Skeletal muscle tissue (tissue), 4 donors: ENCODE results near the gene CFAP61. TPM values are rescaled to one million over a fixed set of nuclear protein-coding genes. Genes with fewer than 3 reads are reported as not detected.
"Not testable (repeated sequence)": the region's sequence is repeated elsewhere in the genome, so short reads cannot be mapped to it uniquely, and the experiment has no call there.

ENCODE experiments used
- H3K27ac ChIP-seq: one replicate; pipeline ENCODE4 v1.7.0; 2013; ENCODE audit warnings: mild to moderate bottlenecking, low read depth, low read length, inconsistent platforms
- H3K27me3 ChIP-seq, 3 donors: one replicate each; pipeline ENCODE4 v1.7.0; 2013; ENCODE audit warnings: low read length in 3 of 3; ENCODE audit not compliant: control insufficient read depth in 3 of 3, insufficient read depth in 3 of 3
- H3K36me3 ChIP-seq, 3 donors: one replicate each; pipeline ENCODE4 v1.7.0; 2013; ENCODE audit warnings: low read length in 3 of 3; ENCODE audit not compliant: control insufficient read depth in 3 of 3, insufficient read depth in 3 of 3
- H3K4me1 ChIP-seq, 3 donors: one replicate each; pipeline ENCODE4 v1.7.0; 2013; ENCODE audit warnings: low read length in 3 of 3, mild to moderate bottlenecking in 3 of 3; ENCODE audit not compliant: control insufficient read depth in 3 of 3, insufficient read depth in 3 of 3
- H3K4me3 ChIP-seq, 3 donors: one replicate each; pipeline ENCODE4 v1.7.0; 2013; ENCODE audit warnings: low read length in 3 of 3
- H3K9ac ChIP-seq, 3 donors: one replicate each; pipeline ENCODE4 v1.7.0; 2013; ENCODE audit warnings: low read length in 3 of 3, mild to moderate bottlenecking in 3 of 3, moderate library complexity in 2 of 3, low read depth in 1 of 3
- H3K9me3 ChIP-seq, 3 donors: one replicate each; pipeline ENCODE4 v1.7.0; 2013; ENCODE audit warnings: low read length in 3 of 3; ENCODE audit not compliant: control insufficient read depth in 3 of 3
- total RNA-seq: library from RNA; depleted of rRNA; stranded (reverse); fragments of >200 nt; gene quantifications from one replicate; pipeline ENCODE4 v1.2.3, GENCODE V29; 2014
- donor health status: Osteomylitis.

CFAP61 gene
- total RNA-seq, 1 donor from 2014 or later = 1.0 TPM

- no peak overlapping the region for H3K27ac ChIP-seq
- peaks cover 0 to 23% (median 8%) of the 10 kb centered on the region in 3 donors for H3K4me1 ChIP-seq
- no peaks in the 10 kb centered on the region for H3K9me3 ChIP-seq
- peaks cover 0 to 6% (median 0%) of the 10 kb centered on the region in 3 donors for H3K36me3 ChIP-seq
- no peak overlapping the region for H3K9ac ChIP-seq
- H3K4me3 ChIP-seq = no peak overlapping the region
- H3K27me3 ChIP-seq = peaks cover 0 to 2% (median 0%) of the 10 kb centered on the region in 3 donors
Measured at GRCh38 chr20:20211274-20211987, 159.1 kb downstream of the CFAP61 start.

GRCh38 chr20:20211988-20212518, 159.7 kb downstream of the CFAP61 start:
- no peak overlapping the region for H3K4me3 ChIP-seq
- H3K4me1 ChIP-seq = peaks cover 0 to 23% (median 8%) of the 10 kb centered on the region in 3 donors
- peaks cover 0 to 6% (median 0%) of the 10 kb centered on the region in 3 donors for H3K36me3 ChIP-seq
- no peak overlapping the region for H3K27ac ChIP-seq
- H3K9ac ChIP-seq = no peak overlapping the region
- H3K27me3 ChIP-seq = peaks cover 0 to 2% (median 0%) of the 10 kb centered on the region in 3 donors
- no peaks in the 10 kb centered on the region for H3K9me3 ChIP-seq

- H3K4me1 ChIP-seq = peaks cover 0 to 23% (median 11%) of the 10 kb centered on the region in 3 donors
Measured at GRCh38 chr20:20212675-20213096, 160.4 kb downstream of the CFAP61 start.

GRCh38 chr20:20213526-20214121, 161.3 kb downstream of the CFAP61 start:
- Histone ChIP-seq H3K36me3 (peaks cover 0 to 6% (median 0%) of the 10 kb centered on the region in 3 donors), H3K9ac (no peak overlapping the region), H3K4me1 (peaks cover 0 to 23% (median 13%) of the 10 kb centered on the region in 3 donors), H3K9me3 (peaks cover 0 to 2% (median 0%) of the 10 kb centered on the region in 3 donors), H3K4me3 (no peak overlapping the region), H3K27me3 (peaks cover 0 to under 1% (median 0%) of the 10 kb centered on the region in 3 donors), H3K27ac (no peak overlapping the region)

More at GRCh38 chr20:20212675-20213096, 160.4 kb downstream of the CFAP61 start:
- Histone ChIP-seq H3K27ac (no peak overlapping the region), H3K4me3 (no peak overlapping the region), H3K9me3 (no peaks in the 10 kb centered on the region), H3K9ac (peak overlapping the region in 1 of 3 donors; percentile 10), H3K36me3 (peaks cover 0 to 6% (median 0%) of the 10 kb centered on the region in 3 donors), H3K27me3 (peaks cover 0 to 2% (median 0%) of the 10 kb centered on the region in 3 donors)

- H3K9ac ChIP-seq = no peak overlapping the region
- peaks cover 0 to 3% (median 0%) of the 10 kb centered on the region in 3 donors for H3K36me3 ChIP-seq
- H3K4me3 ChIP-seq = no peak overlapping the region
- no peaks in the 10 kb centered on the region for H3K27me3 ChIP-seq
- H3K9me3 ChIP-seq = peaks cover 0 to 2% (median 0%) of the 10 kb centered on the region in 3 donors
- H3K4me1 ChIP-seq = peaks cover 0 to 23% (median 13%) of the 10 kb centered on the region in 3 donors
- no peak overlapping the region for H3K27ac ChIP-seq
Measured at GRCh38 chr20:20214757-20215275, 162.5 kb downstream of the CFAP61 start.

- H3K4me1 ChIP-seq = peaks cover 0 to 23% (median 9%) of the 10 kb centered on the region in 3 donors
- H3K9ac ChIP-seq = peak overlapping the region in 1 of 3 donors; percentile 73
- H3K27ac ChIP-seq = peak overlapping the region; percentile 44
- no peaks in the 10 kb centered on the region for H3K27me3 ChIP-seq
- H3K4me3 ChIP-seq = peak overlapping the region; percentile 9 to 61 (median 20)
- no peaks in the 10 kb centered on the region for H3K36me3 ChIP-seq
- peaks cover 0 to 2% (median 0%) of the 10 kb centered on the region in 3 donors for H3K9me3 ChIP-seq
Measured at GRCh38 chr20:20215976-20216727, 163.8 kb downstream of the CFAP61 start.

GRCh38 chr20:20216941-20217340, 164.6 kb downstream of the CFAP61 start:
- H3K9me3 ChIP-seq = peaks cover 0 to 2% (median 0%) of the 10 kb centered on the region in 3 donors
- H3K4me1 ChIP-seq = peaks cover 0 to 23% (median 9%) of the 10 kb centered on the region in 3 donors
- H3K36me3 ChIP-seq = no peaks in the 10 kb centered on the region
- H3K27me3 ChIP-seq = no peaks in the 10 kb centered on the region
- H3K4me3 ChIP-seq = no peak overlapping the region
- no peak overlapping the region for H3K27ac ChIP-seq
- H3K9ac ChIP-seq = no peak overlapping the region

- Histone ChIP-seq H3K4me3 (no peak overlapping the region), H3K4me1 (peaks cover 0 to 18% (median 9%) of the 10 kb centered on the region in 3 donors), H3K27ac (no peak overlapping the region), H3K9ac (no peak overlapping the region), H3K36me3 (no peaks in the 10 kb centered on the region), H3K27me3 (no peaks in the 10 kb centered on the region), H3K9me3 (peaks cover 0 to 2% (median 0%) of the 10 kb centered on the region in 3 donors)
Measured at GRCh38 chr20:20217621-20218020, 165.3 kb downstream of the CFAP61 start.

- not testable (repeated sequence) for H3K9ac ChIP-seq, H3K27ac ChIP-seq, H3K4me3 ChIP-seq, H3K36me3 ChIP-seq, H3K27me3 ChIP-seq, H3K9me3 ChIP-seq
- H3K4me1 ChIP-seq = peaks cover 0 to 13% (median 9%) of the 10 kb centered on the region in 3 donors
Measured at GRCh38 chr20:20218106-20218505, 165.8 kb downstream of the CFAP61 start.
